Suppressor macrophage treated with lipopolysaccharide for 1 hour (primary cell): Measurements from ENCODE around the gene PKDCC.
"Not testable (repeated sequence)": the region's sequence is repeated elsewhere in the genome, so short reads cannot be mapped to it uniquely, and the experiment has no call there.

Experiments
- DNase-seq, 3 donors: peaks; one replicate each; pipeline ENCODE4 v3.0.0-alpha.2; 2020 to 2022

PKDCC gene

DNA sequence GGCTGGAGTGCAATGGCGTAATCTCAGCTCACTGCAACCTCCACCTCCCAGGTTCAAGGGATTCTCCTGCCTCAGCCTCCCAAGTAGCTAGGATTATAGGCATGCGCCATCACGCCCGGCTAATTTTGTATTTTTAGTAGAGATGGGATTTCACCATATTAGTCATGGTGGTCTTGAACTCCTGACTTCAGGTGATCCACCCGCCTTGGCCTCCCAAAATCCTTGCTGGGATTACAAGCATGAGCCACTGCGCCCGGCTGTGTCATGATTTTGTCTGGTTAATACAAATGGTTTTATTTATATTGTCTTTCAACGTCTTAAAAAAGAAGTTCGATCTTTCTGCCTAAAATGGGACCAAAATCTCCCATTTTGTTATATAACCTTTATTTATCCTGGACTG, 19.2 kb downstream of the PKDCC start:
- not testable (repeated sequence) for DNase-seq

DNA sequence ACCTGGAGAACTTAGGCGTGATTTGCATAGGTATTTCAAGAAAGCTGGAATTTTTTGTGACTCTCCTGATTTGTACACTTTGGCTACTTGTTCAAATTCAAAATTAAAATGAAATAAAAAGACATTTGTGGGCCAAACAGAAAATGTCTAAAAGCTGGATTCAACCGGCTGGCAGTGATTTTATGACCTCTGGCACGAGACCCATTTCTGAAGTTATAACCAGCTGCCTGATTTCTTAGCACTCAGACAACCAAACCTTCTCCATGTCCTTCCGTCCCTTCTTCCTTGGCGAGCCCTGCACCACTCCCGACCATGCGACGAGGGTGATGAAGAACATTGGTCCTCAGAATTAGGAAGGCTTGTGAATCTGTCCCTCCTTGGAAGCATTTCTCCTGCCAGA, 19.7 kb downstream of the PKDCC start:
- no peak for DNase-seq

DNA sequence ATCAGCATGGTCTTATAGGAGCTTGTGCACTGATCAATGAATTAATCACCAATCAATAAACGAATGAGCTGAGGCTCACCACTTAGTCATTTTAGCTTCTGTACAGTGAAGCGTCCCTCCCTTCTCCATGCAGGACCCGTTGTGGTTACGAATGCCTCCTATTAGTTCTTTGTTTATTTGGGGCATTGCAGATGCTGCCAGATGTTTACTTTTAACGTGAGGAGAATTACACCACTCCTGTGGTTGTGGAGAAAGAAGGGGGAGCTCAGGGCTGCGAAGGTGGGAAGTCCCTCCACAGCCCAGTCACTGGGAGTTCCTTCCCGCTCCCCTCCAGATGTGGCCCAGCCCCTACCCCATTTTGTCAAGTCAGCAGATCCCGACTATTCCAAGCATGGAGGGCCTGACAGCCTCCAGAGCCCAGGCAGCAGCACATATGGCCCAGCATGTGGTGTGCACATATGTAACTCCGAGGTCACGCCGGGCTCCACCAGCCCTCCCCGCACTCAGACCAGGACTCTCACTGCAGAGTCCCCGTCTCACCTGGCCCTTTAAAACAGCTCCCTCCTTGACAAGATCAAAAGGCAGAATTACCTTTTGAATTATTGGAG, 20.9 kb downstream of the PKDCC start:
- DNase-seq: no peak

DNA sequence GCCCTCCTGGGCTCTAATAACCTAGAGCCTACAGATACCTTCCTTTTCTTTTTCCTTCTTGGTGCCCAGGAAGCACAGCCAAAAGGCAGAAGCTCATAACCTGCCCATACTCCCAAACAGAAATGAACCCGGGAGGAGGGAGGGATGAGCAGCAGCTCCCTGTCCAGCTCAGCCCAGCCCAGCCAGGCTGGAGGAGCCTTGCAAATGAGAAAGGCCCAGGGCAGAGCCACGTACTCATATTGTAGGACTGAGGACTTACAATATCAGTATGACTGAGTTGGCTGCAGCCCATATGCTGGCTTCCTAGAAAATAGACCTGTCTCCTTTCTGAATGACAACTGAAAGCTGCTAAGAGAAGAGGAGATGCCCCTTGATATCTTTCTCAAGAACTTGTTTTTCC, 21.7 kb downstream of the PKDCC start:
- DNase-seq: no peak

DNA sequence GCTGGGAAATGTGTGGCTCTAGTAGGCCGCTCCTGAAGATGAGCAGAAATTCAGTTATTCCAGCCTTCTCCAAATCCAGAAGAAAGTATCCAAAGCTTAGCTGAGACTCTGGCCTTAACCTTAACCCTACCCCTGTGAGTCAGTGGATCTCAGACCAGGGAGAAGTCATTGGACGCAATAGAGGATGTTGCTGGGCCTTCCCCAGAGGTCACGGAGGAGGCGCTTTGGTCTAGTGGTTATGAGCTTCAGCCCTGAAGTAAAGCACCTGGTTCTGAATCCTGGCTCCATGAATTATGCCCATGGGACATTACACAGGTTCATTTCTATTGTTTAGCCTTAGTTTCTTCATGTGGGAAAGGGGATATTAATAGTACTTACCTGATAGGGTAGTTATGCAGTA, 24.0 kb downstream of the PKDCC start:
- DNase-seq: peak; percentile 56 to 61 (median 59)

DNA sequence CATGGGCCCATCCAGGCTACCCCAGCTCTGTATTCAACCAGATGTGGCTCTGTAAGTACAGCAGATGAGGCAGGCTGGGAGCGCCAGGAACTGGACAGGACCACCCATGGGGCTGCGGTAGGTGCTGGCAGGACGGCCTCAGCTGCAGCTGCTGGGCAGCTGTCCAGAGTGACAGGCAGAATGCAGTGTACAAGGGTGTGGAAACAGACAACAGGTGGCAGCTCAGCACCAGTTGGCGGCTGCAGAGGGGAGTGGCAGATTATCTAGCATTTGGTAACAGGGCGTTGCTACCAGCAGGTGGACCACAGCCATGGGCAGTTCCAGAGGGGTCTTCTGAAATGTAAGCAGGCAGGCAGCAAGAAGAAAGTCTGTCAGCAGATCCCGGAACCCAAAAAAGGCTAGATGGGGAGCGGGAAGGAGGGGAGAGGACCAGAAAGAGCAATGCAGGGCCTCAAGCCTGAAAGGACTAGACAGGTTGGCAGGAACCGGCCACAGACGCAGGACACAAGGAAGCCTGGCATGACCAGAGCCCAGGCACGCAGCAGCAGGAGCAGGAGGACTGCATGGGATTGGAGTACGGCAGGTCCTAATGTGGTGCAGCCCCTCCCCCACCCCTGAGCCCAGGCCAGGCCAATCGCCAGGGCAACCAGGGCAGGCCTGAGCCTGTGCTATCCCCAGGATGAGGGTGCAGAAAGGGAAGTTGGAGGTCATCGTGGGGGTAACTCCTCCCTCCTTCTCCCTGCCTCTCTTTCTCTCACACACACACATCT, 24.7 kb downstream of the PKDCC start:
- peak in 1 of 3 donors; percentile 21 for DNase-seq

DNA sequence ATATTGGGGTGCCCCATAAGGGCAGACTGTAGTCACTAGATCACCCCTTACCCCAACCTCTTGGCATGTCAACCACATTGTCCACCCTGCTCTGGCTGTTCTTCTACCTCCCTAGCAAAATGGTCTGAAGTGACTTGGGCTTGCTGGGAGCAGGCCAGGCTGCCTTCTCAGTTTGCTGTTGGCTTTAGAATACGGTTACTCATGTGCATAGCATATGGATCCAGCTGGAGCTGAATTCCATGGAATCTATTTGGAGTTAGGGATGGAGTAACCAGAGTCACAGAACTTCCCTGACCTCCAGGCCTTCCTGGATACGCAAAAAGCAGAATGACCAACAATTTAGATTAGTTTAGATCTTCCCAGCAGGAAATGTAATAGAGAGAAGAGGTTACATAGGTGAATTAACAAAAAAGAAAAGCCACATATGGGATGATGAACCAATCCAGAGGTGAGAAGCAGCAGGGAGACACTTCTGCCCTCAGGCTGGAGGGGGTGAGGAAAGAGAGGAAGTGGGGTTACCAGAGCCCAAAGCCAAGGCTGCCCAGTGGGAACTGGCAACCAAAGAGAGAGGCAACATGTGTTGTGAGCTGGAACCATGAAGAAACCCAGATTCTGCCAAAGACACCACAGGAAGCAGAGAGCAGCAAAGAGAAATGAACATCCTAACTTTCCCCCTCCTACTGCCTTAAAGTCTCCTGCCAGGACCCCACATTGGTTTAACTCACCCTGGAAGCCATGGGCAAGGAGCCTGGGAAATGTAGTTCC, 26.1 kb downstream of the PKDCC start:
- DNase-seq: no peak

DNA sequence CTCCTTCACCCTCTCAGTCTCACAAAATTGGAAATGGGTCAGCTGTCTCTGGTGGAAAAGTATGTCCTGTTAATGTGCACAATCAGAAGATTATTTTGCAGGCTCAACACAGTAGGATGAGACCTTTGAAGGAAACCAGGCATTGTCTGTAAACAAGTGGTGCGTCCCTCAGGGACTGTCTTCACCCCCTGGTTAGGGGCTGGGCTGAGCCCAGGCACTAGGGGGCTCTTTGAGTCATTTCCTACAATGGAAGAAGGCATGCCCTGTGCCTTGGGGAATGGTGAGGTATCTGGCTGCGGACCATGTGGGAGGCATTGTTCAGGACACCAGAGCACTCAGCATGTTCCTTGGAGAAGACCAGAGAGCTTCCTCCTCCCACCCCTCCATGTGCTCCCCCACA, 26.8 kb downstream of the PKDCC start:
- no peak for DNase-seq

DNA sequence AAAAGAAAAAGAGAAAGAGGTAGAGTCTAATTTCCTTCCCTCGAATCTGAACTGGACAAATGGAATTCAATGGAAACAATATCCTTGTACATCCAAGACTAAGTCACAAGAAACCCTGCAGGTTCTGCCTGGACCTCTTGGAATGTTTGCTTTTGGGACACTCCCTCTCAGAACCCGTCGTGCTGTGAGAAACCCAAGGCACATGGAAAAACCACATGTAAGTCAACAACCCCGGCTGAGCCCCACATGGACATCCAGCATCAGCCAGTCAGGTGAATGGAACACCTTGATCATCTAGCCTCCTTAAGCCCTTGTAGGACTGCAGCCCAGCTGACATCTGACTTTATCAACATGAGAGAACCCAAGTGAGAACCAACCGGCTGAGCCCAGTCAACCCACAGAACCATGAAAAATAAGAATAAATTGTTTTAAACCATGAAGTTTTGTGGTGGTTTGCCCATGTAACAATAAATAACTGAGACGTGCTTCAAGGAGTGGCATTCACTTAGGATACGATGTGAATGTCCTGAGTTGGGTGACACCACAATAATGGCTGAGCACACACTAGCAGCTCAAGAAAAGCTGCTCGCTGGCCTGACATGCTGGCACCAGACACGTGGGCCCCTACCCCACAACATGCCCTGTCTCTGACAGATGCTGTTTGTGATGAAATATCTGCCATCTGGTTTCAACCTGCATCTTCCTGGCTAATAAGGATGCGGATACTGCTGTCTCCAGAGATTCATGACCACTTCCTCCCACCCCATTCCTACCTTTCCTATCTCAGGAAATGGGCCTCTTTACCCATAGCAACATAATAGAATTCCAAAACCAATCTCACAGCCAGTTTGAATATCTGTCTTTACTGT, 28.8 kb downstream of the PKDCC start:
- DNase-seq: no peak

DNA sequence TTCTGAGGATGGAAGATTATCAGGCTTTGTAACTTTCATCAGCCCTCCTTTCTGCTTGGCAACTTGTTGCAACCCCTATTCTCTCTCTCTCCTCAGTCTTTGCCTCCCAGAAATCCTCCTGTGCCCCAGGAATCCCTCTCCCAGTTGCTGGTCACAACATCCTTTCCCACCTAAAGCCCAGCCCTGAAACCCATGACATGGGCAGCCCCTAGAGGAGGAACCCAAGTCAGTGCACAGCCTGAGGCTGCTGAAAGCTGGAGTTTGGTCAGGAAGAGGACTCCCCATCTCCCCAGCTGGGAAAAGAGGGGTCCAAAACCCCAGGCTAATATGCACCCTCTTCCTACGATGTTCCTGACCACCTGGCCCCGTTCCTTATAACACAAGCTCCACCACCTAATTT, 29.5 kb downstream of the PKDCC start:
- no peak for DNase-seq

DNA sequence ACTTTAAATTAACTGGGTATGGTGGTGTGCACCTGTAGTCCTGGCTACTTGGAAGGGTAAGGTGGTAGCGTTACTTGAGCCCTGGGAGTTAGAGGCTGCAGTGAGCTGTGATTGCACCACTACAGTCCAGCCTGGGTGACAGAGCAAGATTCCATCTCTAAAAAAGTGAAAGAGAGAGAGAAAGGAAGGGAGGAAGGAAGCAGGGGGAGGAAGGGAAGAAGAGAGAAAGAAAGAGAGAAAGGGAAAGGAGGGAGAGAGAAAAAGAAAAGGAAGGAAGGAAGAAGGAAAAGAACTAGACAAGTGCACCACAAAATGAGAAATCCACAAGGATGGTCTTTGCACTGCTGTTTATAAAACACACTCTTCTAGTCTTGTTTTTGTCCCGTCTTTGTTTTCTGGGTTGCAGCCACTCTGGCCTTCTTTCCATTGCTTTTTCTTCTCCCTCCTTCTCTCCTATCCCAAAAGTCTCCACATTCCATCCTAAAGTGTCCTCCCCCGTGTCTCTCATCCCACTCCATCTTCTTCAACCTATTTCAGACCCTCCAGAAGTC, 32.0 kb downstream of the PKDCC start:
- DNase-seq: no peak

DNA sequence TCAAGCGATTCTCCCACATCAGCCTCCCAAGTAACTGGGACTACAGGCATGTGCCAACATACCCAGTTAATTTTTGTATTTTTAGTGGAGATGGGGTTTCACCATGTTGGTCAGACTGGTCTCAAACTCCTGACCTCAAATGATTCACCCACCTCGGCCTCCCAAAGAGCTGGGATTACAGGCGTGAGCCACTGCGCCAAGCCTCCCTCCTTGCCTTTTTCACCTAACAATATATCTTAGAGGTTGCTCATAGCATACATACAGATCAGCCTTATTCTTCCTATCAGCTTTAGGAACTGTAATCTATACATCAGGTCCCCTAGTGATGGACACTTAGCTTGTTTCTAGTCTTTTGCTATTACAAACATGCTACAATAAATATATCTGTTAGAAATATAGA, 33.3 kb downstream of the PKDCC start:
- not testable (repeated sequence) for DNase-seq

DNA sequence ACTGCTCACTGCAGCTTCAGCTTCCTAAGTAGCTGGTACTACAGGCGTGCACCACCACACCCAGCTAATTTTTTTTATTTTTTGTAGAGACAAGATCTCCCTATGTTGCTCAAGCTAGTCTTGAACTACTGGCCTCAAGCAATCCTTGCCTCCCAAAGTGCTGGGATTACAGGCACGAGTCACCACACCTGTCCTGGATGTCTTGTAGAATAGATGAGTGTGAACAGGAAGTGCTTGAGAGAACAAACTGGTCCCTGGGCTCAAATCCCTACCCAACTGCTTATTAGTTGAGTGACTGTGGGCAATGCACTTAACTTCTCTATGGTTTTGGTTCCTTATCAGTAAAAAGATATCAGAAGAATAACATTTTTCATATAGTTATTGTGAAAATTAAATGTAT, 34.2 kb downstream of the PKDCC start:
- no peak for DNase-seq

DNA sequence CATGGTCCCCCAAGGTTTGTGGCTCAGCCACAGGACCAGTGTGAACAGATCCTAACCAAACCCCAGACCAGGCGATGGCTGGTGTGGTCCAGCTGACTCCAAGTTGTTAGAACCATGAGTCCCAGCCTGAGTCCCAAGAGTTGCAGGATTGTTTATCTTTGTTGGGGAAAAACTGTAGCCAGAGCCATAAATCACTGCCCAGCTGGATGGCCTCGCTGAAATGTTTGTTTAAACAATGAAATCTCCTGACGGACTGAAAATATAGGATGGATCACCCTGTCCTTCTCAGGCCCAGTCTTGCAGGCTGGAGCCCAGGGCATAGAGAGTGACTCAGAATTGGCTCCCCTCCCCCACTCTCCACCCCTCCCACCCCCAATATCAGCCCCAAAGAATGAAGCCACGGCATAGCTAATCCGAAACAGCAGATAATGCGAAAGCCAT, 36.4 kb downstream of the PKDCC start:
- DNase-seq: no peak

DNA sequence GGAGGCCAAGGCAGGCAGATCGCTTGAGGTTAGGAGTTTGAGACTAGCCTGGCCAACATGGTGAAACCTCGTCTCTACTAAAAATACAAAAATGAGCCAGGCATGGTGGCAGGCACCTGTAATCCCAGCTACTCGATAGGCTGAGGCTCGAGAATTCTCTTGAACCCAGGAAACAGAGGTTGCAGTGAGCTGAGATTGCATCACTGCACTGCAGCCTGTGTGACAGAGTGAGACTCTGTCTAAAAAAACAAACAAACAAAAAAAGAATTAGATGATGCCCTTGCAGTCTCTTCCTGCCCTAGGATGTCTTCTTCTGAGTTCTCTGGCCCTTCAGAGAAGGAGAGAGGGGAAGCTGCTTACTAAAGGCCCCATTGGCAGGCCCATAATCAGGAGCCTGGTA, 37.2 kb downstream of the PKDCC start:
- DNase-seq: not testable (repeated sequence)

DNA sequence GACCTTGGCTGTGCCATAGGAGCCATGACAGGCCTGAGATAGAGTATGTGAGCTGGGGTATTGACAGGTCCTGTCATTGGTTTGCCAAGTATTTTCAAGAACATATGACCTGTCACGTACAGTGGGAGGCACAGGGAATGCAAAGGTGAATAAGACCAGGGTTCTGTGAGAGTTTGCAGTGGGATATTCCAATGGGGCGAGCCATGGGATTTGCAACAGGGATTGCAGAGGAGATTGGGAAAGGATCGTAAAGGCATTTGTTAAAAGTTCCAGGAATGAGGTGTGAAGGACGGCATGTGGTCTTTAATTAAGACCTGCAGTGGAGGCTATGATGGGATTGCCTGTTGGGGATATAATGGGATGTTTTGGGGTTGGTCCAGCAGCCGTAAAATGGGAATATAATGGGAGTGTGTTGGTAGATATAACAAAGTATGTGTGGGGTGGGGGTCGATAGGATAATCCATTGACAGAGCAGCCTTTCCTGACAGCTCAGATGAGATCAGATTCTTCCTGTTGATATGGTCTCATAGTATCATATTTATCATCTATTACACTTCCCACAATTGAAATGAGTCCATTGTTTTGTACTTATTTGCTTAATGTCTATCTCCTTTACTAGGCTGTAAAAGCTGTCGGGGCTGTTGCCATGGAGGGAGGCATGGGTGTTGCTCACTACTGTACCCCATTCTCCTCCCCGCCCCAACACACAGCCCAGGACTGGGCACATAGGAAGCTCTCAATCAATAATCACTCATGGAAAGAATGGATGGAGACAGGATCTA, 38.1 kb downstream of the PKDCC start:
- DNase-seq: no peak

DNA sequence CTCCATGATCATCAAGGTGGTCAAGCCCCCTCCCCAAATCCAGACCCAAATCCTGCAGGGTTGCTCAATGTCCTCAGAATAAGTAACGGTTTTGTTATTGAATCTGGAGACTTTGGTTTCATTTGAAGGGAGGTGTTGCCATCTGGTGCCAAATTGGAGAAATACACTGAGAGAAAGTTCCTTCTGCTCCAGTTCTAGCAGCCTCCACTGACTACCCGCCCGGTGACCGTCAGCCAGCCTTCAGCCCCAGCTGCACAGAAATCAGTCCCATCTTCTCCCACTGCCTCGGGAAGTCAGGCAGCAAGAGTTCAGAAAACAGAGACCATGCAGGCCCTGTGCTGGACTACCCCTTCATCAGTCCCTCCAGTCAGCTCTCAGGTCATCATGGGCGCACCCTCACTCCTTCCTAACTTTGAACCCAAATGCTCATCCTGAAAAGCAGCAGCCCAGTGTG, 38.7 kb downstream of the PKDCC start:
- peak; percentile 61 to 74 (median 70) for DNase-seq

DNA sequence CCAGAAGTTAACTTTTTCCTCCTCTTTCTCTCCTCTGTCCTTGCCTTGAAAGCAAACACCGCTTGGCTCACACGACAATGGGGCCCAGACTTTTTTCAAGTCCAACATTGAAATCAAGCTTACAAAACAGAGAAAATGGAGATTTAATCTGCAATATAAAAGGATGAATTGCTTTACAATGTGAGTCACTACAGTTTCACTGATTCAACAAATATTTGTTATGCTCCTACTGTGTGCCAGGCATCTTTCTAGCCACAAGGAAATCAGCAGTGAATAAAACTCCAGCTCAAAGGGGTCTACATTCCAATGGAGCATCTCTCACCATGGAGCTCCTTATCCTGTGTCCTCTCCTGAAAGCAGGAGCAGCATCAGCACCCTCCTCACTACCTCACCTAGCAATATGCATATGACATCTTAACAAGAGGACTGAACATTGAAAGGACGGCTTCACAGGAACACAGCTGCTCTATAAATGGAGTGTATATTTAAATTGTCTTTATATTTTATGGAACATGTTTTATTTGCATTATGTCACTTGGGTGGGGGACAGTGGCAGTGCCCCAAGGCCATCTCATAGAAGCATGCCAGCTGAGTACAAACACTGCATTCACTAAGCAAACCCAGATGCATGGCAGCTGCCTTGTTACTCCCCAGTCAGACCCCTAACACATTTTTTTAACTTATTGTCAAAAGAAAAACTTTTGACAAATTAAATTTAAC, 39.5 kb downstream of the PKDCC start:
- no peak for DNase-seq

DNA sequence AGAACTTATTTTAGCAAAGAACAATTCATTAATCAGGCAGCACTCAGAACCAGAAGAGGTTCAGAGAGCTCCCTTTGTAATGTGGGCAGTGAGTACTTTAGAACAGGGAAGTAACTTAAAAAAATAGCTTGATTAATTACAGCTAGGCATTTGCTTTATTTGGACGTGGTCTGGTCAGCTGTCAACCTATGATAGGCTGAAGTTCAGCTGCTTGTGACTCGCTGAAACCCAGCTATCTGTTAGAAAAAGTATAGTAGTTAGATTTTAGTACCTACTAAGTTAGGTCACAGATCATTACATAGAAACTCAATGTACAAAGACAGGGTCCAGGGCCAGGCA, 40.0 kb downstream of the PKDCC start:
- DNase-seq: no peak

DNA sequence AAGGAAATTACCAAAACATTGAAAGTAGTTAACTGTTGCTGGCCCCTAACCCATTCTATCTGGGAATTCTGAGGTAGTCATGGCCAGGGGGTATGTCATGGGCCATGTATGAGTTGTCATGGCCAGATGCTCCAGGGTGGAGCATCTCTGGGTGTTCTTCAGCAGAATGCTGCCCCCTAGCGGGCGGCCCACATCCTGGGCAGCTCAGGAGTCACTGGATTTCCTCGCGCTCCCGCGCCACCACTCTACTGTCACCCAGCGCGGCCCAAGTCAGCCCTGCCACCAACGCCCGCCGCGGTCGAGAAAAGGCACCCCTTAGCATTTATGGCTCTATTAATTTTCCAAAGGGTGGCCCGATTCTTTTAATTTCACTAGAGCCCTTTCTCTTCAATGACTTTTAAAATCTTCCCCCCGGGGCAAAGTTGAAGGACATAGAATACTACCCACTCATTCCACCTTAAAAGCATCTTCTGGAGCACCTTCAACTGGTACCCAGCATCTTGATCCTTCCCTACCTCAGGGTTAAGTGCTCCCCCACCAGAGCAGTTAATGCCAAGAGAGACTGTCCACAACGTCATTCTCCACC, 41.6 kb downstream of the PKDCC start:
- DNase-seq: peak; percentile 85 to 90 (median 89)

DNA sequence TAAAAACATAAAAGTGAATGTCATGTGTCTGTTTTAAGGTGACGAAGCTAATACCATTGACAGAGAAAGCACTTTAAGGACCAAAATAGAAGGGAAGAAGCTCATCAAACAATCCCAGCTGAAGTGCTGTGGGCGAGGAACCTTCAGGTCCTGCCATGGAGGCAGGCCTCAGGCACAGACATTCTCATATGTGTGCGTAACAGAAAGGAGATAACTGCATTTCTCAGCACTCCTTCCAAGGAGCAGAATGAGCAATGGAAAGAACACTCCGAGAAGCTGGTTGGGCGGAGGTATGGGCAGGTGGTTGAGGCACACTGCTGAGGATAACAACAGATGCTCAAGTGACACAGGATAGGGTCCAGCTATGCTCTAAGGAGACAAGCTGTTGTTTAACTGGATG, 42.4 kb downstream of the PKDCC start:
- DNase-seq: no peak
